ENCODE results near the gene CD8A.
"Not testable (repeated sequence)": the region's sequence is repeated elsewhere in the genome, so short reads cannot be mapped to it uniquely, and the experiment has no call there.

CD8A gene

DNA sequence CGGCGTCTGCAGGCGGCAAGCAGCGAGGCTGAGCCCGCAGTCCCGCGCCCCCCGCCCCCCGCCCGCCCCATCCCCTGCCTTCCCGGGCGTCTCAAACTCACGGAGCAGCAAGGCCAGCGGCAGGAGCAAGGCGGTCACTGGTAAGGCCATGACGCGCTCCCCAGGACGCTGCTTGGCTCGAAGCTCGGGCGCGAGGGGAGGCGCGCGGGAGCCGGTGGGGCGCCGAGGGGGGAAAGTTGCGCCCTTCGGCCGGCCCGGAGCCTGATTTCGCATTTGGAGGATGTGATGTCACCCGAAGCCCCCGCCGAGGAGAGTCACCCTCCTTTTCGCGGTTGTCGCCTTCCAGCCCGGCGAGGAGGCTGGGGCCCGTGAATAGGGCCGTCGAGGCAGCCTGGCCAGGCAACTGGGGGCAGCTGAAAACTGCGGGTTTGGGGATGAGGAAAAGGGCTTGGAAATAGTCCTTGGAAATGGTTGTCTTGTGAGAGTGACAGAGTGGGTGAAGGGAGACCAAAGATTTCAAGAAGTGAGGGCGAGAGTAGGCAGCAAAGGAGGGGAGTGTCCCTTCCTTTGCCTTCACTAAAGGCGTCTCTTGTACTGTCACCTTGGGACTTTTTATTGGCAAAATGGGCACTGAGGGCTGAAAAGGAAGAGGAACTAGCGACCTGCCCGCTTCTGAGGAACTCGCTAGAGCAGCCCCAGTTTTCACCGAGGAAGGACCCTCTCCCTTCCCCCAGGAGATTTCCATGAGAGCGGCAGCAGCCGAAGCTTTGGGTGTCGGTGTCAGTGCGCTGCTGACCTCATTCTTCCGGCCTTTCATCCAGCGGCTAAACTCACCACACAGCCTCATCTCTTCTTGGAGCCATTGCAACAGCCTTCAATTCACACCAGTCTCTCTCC is at the start of gene CD8A:
Gene CD8A, minus strand, starts transcription at position 238 of the 897 bp plus-strand sequence. Its CDS starts 88 bp downstream, at position 150.
- no peak for DNase-seq

DNA sequence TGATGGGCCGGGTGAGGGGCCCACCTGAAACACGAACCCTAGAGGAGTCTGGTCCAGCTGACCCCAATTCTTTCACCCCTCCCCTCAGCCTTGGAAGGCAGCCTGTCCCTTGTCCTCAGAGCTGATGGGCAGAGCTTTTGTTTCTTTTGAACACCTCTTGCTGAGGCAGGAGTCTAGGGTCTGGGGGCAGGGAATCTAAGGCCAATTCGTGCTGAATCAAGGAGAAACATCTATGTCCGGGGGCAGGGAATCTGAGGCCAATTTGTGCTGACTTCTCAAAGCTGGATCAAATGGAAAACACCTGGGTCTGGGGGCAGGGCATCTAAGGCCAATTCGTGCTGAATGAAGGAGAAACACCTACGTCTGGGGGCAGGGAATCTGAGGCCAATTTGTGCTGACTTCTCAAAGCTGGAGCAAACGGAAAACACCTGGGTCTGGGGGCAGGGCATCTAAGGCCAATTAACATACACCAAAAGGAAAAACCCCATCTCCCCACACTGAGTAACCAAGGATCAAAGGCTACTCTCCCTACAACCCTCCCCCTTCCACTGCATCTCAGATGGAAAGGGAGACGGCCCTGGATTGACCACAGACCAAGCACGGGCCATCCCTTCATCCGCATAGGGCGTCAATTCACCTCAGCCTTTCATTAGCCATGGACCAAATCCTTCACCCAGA is 49.3 kb upstream of the CD8A start:
- not testable (repeated sequence) for DNase-seq

DNA sequence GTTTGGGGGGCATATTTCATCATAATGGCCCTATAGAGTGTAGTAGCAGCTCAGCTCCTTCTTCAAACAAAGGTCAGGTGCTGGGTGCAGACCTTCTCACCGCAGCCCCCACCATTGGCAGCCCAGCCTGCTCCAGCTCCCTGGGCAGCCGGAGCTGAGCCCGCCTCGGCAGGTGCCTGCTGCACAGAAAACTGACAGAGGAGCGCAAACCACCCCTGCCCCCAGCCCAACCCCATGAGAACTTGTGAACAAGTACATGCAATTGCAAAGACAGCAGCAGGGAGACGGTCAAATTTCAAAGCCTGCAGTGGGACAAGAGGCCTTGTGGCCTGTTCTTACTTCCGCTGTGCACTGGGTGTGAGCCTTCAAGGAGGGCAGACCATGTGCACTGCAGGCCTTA is 48.7 kb upstream of the CD8A start:
- not testable (repeated sequence) for DNase-seq

DNA sequence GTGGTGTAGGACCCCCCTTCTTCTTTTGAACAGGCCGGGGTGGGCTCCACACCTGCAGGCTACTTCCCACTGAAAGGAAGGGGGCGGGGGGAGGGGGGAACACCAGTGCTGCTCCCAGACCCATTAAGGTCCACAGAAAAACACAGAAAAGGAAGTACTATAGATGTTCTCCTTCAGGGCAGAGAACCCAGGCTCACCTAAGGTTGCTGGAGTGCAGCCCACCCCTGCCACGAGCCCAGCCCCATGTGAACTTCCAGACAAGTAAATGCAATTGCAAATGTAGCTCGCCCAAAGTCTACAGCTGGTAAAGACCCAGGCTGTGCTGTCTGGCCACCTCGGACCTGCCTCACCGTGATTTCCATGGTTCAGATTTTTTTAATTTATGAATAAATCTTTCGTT is 47.0 kb upstream of the CD8A start:
- DNase-seq, result not testable (repeated sequence)

DNA sequence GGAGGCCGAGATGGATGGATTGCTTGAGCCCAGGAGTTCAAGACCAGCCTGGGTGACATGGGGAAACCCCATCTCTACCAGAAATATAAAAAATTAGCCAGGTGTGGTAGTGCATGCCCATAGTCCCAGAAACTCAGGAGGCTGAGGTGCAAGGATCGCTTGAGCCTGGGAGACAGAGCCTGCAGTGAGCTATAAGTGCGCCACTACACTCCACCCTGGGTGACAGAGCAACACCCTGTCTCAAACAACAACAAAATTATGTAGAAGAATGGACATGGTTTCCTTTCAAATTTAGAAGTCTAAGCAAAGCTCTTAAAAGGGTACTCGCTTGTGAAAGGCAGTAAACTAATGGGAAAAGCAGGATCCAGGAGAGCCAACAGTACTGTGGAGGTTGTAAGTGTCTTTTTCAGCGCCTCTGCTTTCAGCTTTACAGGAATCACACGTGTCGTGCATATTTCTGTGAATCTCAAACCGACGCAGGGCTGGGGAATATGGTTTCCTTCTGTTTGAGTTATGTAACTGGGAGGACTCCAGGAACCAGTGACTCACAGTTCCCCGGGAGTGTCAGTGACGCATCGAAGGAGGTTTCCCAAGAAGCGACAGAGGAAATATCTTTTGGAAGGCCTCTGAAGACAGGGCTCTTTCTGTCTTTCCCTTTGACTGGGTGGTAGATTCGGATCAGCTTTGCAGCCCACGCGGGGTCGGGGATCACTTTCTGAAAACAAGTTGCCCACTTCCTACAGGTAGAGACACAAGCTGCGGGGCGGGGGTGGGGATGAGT is 46.4 kb upstream of the CD8A start:
- DNase-seq, result not testable (repeated sequence)

DNA sequence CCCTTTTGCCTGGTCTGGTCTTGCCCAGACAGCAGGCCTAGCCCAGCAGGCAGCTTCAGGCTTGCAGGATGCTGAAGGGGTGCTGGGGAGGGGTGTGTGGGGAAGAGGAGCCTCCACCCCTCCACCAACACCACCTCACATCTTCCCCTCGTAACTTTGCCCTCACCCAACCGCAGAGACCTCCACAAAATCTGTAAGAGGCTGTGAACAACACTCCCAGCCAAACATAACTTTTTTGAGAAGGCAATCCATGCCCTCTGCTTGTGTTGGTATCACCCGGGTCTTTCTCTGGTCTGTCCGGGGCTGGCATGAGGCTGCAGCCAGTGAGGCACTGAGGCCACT is 44.8 kb upstream of the CD8A start:
- DNase-seq, result not testable (repeated sequence)

DNA sequence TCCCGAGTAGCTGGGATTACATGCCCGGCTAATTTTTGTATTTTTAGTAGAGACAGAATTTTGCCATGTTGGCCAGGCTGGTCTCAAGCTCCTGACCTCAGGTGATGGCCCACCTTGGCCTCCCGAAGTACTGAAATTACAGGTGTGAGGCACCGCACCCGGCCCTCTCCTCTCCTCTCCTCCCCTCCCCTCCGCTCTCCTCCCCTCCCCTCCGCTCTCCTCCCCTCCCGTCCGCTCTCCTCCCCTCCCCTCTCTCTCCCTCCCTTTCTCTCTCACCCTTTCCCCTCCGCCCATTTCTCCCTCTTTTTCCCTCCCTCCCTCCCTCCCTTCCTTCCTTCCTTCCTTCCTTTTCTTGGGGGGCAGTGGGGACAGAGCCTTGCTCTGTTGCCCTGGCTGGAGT is 42.6 kb upstream of the CD8A start:
- no peak for DNase-seq

DNA sequence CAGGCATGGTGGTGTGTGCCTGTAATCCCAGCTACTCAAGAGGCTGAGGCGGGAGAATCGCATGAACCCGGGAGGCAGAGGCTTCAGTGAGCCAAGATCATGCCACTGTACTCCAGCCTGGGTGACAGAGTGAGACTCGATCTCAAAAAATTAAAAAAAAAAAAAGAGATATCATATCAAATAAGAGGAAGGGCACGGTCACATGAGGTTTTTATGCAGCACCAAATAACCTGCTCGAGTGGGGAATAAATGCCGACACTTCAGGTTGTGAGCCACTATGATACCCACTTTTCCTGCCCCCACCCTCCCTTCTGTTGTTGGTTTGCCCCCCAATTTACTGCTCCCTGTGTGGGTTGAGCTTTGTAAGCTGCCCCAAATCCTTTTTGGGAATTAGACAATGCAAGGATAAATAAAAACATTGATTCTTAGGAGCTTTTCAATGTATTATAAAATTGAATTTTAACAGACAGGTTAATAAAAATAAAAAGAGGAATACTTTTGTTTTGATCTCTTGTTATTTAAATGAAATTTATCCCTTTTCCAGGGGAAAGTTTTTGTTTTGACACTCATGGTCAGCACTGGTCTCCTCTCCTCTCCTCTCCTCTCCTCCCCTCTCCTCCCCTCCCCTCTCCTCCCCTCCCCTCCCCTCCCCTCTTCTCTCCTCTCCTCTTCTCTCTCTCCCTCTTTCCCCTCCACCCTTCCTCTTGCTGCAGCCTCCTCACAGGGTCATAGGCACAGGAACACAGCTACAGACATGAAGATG is 41.8 kb upstream of the CD8A start:
- DNase-seq, result no peak

DNA sequence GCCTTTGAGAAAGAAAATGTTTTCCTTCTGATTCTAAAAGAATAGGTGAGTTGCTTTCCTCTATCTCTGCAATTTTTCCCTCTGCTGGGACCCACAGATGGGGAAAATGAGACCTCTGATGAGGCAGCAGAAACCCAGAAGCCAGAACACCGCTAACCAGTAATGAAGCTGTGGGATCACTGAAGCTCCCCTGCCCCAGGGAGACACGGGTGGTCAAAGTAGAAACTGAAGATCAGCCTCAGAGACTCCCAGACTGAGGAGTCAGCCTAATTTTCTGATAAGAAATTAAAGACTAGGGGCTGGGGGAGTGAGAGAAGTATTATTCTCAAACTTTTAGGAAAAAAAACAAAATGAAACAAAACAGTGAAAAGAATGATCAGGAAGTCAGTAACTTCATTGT is 40.8 kb upstream of the CD8A start:
- no peak for DNase-seq

DNA sequence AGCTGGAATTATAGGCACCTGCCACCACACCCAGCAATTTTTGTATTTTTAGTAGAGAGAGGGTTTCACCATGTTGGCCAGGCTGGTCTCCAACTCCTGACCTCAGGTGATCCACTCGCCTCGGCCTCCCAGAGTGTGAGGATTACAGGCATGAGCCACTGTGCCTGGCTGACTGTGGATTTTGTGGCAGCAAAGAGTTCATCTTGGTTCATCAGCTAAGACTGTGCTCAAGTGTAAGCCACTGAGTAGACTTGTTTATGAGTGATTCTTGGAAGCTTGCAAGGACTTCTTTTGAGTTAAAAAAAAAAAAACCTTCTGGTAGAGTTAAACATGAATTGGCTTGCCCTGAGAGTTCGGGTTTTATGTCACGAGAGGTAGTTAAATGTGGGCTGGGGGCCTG is 36.2 kb upstream of the CD8A start:
- no peak for DNase-seq

DNA sequence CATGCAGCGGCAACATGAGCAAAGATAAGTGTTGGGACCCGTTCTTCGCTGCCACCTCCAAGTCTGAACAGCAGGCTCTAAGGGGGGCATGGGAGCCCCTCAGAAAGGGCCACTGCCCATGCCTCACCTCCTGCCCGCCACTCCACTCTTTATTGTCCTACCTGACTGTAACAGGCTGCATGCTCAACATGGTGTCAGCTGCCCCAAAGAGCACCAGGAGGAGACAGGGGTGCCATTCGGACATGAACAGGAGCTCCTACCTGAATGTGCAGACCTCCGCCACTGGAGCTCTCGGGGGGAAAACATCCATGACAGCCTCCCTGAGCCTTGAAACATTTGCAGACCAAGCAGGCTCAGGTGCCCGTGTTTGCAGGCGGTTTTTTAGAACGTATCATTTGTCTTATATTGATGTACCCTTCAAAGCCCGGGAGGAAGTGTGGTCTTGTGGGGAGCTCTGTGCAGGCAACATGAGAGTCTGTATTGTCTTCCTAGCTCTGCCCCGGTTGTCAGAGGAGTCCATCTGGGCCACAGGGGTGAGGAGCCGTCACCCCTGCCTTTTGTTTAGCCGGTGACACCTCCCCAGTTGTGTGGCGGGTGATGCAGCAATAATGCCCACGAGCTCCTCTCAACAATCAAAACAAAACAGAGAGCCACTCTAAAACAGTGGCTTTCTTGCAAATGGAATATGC is 35.1 kb upstream of the CD8A start:
- DNase-seq, result no peak

DNA sequence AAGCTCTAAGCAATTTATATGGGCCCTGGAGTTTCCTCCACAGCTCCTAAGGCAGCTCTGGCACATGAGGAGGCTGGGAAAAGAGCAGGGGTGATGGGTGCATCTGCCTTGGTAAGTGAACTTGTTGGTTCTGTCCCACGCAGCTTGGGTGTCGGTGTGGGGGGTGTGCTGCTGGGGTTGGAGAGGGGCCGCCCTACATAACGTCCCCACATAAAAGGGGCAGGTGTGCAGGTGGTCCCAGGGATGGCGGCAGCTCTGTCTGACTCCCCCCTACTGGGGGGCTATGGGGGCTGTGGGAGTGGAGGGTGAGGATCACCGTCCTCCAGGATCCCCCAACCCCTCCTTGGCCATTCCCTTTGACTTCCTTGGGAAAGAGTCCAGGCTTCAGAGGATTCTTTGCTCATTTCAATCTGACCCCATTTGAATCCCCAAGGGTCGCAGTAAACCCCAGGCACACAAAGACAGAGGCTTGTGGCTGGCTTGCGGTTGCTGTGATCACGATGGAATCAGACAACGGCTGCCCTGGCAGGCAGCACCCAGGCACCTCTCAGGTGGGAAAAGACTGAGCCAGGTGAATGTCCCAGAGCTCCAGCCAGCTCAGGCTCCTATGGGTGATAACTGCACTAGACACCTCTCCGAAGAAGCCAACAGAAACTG is 34.5 kb upstream of the CD8A start:
- DNase-seq, result no peak

DNA sequence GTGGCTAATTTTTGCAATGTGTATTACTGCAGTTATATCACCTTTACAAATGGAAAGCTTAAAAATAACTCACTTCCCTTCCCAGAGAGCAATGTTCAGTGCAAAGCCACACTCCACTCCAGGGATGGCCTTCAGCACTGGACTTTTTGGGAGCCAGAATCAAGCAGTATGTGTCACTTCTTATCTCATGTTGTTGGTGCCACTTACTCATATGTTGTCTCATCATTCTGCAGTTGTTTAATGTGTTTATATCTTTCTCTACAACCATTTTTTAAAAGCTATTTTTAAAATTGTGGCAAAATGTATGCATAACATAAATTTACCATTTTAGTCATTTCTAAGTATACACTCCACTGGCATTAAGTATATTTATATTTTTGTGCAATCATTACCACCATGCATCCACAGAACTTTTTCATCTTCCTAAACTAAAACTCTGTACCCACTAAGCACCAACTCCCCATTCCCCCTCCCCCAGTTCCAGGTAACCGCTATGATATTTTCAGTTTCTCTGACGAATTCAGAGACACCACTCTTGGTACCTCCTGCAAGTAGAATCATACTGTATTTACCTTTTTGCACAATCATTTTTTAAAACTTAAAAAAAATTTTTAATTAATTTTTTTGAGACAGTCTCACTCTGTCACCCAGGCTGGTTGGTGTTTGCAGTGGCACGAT is 32.1 kb upstream of the CD8A start:
- DNase-seq, result no peak

DNA sequence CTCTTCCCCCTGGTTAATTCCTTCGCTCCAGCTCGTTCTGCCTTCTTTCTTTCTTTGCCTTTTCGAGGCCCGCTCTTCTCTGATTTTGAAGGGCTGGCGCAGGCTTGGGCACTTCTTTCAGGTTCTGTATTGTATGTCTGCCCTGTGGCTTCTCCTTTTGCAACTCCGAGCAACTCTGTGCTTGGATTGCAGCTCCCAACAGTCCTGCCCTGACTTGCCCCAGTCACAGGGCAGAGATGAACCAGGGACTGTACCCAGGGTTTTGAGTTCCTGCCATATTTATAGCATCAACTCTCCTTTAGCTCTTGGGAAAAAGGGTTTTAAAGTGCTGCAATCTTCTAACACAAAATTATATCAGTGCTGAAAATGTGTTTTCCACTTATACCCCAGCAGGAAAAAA is 31.1 kb upstream of the CD8A start:
- DNase-seq, result no peak

DNA sequence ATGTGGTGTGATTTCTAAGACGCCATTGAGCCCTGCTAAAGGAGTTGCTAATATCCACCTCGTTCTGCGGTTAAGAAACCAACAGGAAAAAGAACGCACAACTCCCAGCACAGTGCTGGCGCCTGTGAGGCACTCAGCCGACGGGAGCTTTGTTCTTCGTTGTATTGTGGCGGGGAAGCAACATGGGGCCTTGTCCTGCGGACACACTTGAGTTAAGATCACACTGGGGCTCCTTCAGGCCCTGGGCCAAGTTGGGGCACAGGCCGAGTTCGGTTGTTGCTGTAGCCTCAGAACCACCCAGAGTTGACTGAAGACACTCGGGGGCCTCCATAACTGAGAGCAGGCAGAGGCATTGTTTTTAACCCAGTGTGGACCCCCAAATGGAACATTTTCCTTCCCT is 30.6 kb upstream of the CD8A start:
- DNase-seq, result no peak

DNA sequence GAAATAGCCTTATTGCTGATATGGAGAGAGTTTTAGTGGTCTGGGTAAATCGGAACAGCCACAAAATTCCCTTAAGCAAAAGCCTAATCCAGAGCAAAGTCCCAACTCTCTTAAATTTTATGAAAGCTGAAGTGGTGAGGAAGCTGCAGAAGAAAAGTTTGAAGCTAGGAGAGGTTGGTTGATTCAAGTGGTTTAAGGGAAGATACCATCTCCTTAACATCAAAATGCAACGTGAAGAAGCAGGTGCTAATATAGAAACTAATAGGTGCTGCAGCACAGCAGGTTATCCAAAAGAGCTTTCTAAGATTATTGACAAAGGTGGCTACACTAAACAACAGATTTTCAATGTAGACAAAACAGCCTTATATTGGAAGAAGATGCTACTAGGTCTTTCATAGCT is 28.2 kb upstream of the CD8A start:
- DNase-seq, result no peak

DNA sequence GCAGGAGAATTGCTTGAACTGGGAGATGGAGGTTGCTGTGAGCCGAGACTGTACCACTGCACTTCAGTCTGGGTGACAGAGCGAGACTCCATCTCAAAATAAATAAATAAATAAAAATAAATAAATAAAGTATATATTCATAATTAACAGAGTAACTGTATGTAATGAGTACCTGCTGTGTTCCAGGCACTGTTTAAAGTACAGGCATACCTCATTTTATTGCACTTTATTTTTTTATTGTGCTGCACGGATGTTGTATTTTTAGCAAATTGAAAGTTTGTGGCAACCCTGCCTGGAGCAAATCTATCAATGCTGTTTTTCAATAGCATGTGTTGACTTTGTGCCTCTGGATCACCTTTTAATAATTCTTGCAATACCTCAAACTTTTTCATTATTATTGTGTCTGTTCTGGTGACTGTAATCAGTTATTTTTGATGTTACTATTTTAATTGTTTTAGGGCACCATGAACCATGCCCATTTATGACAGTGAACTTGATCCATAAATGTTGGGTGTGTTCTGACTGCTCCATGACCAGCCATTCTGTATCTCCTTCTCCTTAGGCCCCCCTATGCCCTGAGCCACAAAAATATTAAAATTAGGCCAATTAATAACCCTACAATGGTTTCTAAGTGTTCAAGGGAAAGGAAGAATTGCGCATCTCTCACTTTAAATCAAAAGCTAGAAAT is 27.5 kb upstream of the CD8A start:
- no peak for DNase-seq

DNA sequence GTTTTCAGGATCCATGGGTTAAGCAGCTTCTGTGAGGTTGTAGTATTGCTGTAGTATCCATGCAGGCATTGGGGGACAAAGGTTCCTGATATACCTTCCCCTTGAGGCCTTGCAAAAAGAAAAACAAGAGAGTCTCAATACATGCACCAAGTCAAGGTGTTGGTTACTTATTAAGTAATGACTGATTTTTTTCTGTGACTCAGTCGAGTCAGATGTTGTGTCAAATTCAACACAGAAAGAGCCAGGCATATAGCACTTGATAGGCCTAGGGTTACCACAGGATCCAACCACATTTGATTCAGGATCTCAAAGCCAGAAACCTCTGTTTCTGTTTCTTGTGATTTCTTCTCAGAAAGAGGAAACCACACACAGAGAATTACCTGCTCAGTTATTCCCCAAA is 24.9 kb upstream of the CD8A start:
- no peak for DNase-seq

DNA sequence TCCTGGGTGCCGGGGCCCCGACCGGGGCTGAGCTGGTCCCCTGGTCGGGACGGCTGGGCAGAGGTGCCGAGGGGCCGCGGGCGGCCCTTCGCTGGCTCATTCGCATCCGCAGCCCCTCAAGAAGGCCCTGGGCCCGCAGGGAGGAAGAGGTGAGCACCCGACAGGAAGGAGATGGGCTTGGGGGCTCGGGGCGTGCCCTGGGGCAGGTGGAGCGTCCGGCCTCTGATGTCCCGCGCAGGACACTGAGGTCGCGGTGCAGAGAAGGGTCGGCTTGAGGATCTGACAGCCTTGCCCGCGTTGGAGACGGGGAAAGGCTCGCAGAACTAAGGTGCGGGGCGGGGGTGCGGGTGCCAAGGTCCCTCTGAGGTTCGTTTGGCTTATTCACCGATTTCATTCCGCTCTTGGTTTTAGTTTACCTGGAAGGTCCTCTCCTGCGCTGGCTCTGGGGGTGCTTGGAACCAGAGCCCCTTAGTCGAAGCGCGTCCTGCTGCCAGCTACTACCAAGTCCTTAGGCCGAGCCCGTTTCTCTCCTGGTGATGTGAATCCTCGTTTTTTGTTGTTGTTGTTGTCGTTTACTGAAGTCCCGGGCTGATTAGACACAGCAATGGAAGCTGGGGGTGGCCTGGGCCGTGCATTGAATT is 18.9 kb upstream of the CD8A start:
- no peak for DNase-seq

Measured in NCI-H2171 treated with DMSO at 0.1 percent for 48 hours (cell line).